ENCODE results near the gene SLC19A1.

The SLC19A1 gene

GRCh38 chr21:45580181-45580575, 37.9 kb upstream of the SLC19A1 start:
- ATAC-seq: no peak
- no peaks in the 10 kb centered on the region for H3K36me3 Mint-ChIP-seq (ENCODE audit: low read depth)
- no peak overlapping the region for H3K4me3 Mint-ChIP-seq
- no peaks in the 10 kb centered on the region for H3K4me1 Mint-ChIP-seq
- no peaks in the 10 kb centered on the region for H3K9me3 Mint-ChIP-seq
- DNase-seq: no peak
- no peak overlapping the region for H3K27ac Mint-ChIP-seq
- H3K27me3 Mint-ChIP-seq: no peaks in the 10 kb centered on the region

GRCh38 chr21:45579383-45580180, 37.3 kb upstream of the SLC19A1 start:
- ATAC-seq (no peak), DNase-seq (no peak)
- H3K4me1 Mint-ChIP-seq: no peaks in the 10 kb centered on the region
- H3K4me3 Mint-ChIP-seq: no peak overlapping the region
- no peaks in the 10 kb centered on the region for H3K27me3 Mint-ChIP-seq
- H3K9me3 Mint-ChIP-seq: no peaks in the 10 kb centered on the region
- H3K36me3 Mint-ChIP-seq (ENCODE audit: low read depth): no peaks in the 10 kb centered on the region
- no peak overlapping the region for H3K27ac Mint-ChIP-seq

- Mint-ChIP-seq H3K4me3 (no peak overlapping the region), H3K4me1 (no peaks in the 10 kb centered on the region), H3K27me3 (no peaks in the 10 kb centered on the region), H3K36me3 (ENCODE audit: low read depth) (no peaks in the 10 kb centered on the region), H3K9me3 (no peaks in the 10 kb centered on the region), H3K27ac (no peak overlapping the region)
- ATAC-seq (no peak), DNase-seq (no peak)
These were observed 36.7 kb upstream of the SLC19A1 start for GRCh38 chr21:45578811-45579381.

GRCh38 chr21:45578176-45578801, 36.0 kb upstream of the SLC19A1 start:
- Mint-ChIP-seq H3K27ac (no peak overlapping the region), H3K4me1 (no peaks in the 10 kb centered on the region), H3K36me3 (ENCODE audit: low read depth) (no peaks in the 10 kb centered on the region), H3K27me3 (no peaks in the 10 kb centered on the region), H3K4me3 (no peak overlapping the region), H3K9me3 (no peaks in the 10 kb centered on the region)
- no peak for ATAC-seq
- DNase-seq: no peak

- Mint-ChIP-seq H3K27ac (no peak overlapping the region), H3K36me3 (ENCODE audit: low read depth) (no peaks in the 10 kb centered on the region), H3K4me1 (no peaks in the 10 kb centered on the region), H3K27me3 (no peaks in the 10 kb centered on the region), H3K9me3 (no peaks in the 10 kb centered on the region), H3K4me3 (no peak overlapping the region)
- ATAC-seq (no peak), DNase-seq (no peak)
These were observed 35.5 kb upstream of the SLC19A1 start for GRCh38 chr21:45577801-45578175.

- H3K4me1 Mint-ChIP-seq: no peaks in the 10 kb centered on the region
- H3K9me3 Mint-ChIP-seq: no peaks in the 10 kb centered on the region
- ATAC-seq (no peak), DNase-seq (no peak)
- H3K36me3 Mint-ChIP-seq (ENCODE audit: low read depth): no peaks in the 10 kb centered on the region
- no peak overlapping the region for H3K4me3 Mint-ChIP-seq
- H3K27ac Mint-ChIP-seq: no peak overlapping the region
- H3K27me3 Mint-ChIP-seq: no peaks in the 10 kb centered on the region
These were observed 34.8 kb upstream of the SLC19A1 start for GRCh38 chr21:45576838-45577737.

GRCh38 chr21:45575993-45576837, 34.0 kb upstream of the SLC19A1 start:
- no peaks in the 10 kb centered on the region for H3K4me1 Mint-ChIP-seq
- H3K4me3 Mint-ChIP-seq: no peak overlapping the region
- no peaks in the 10 kb centered on the region for H3K9me3 Mint-ChIP-seq
- peak; percentile 7 for ATAC-seq
- no peaks in the 10 kb centered on the region for H3K27me3 Mint-ChIP-seq
- no peak overlapping the region for H3K27ac Mint-ChIP-seq
- H3K36me3 Mint-ChIP-seq (ENCODE audit: low read depth): no peaks in the 10 kb centered on the region
- DNase-seq: no peak

GRCh38 chr21:45575304-45575992, 33.2 kb upstream of the SLC19A1 start:
- Mint-ChIP-seq H3K9me3 (no peaks in the 10 kb centered on the region), H3K27me3 (no peaks in the 10 kb centered on the region), H3K27ac (no peak overlapping the region), H3K36me3 (ENCODE audit: low read depth) (no peaks in the 10 kb centered on the region), H3K4me1 (no peaks in the 10 kb centered on the region), H3K4me3 (no peak overlapping the region)
- DNase-seq (no peak), ATAC-seq (no peak)

GRCh38 chr21:45574691-45575090, 32.5 kb upstream of the SLC19A1 start:
- ATAC-seq (no peak), DNase-seq (no peak)
- Mint-ChIP-seq H3K27me3 (no peaks in the 10 kb centered on the region), H3K9me3 (no peaks in the 10 kb centered on the region), H3K4me3 (no peak overlapping the region), H3K36me3 (ENCODE audit: low read depth) (no peaks in the 10 kb centered on the region), H3K4me1 (no peaks in the 10 kb centered on the region), H3K27ac (no peak overlapping the region)

GRCh38 chr21:45574081-45574501, 31.9 kb upstream of the SLC19A1 start:
- Mint-ChIP-seq H3K4me3 (no peak overlapping the region), H3K27ac (no peak overlapping the region)

GRCh38 chr21:45573452-45574035, 31.3 kb upstream of the SLC19A1 start:
- Mint-ChIP-seq H3K36me3 (ENCODE audit: low read depth) (no peaks in the 10 kb centered on the region), H3K4me1 (no peaks in the 10 kb centered on the region), H3K4me3 (no peak overlapping the region), H3K9me3 (no peaks in the 10 kb centered on the region), H3K27me3 (no peaks in the 10 kb centered on the region), H3K27ac (no peak overlapping the region)
- ATAC-seq (no peak), DNase-seq (no peak)

More at GRCh38 chr21:45574081-45574501, 31.9 kb upstream of the SLC19A1 start:
- no peaks in the 10 kb centered on the region for H3K4me1 Mint-ChIP-seq
- no peaks in the 10 kb centered on the region for H3K36me3 Mint-ChIP-seq (ENCODE audit: low read depth)
- ATAC-seq (no peak), DNase-seq (no peak)
- no peaks in the 10 kb centered on the region for H3K27me3 Mint-ChIP-seq
- no peaks in the 10 kb centered on the region for H3K9me3 Mint-ChIP-seq

GRCh38 chr21:45572783-45573451, 30.7 kb upstream of the SLC19A1 start:
- no peaks in the 10 kb centered on the region for H3K27me3 Mint-ChIP-seq
- H3K27ac Mint-ChIP-seq: no peak overlapping the region
- no peak for DNase-seq
- H3K36me3 Mint-ChIP-seq (ENCODE audit: low read depth): no peaks in the 10 kb centered on the region
- H3K4me1 Mint-ChIP-seq: no peaks in the 10 kb centered on the region
- no peaks in the 10 kb centered on the region for H3K9me3 Mint-ChIP-seq
- H3K4me3 Mint-ChIP-seq: no peak overlapping the region
- no peak for ATAC-seq

GRCh38 chr21:45572231-45572630, 30.0 kb upstream of the SLC19A1 start:
- H3K4me1 Mint-ChIP-seq: no peaks in the 10 kb centered on the region
- no peaks in the 10 kb centered on the region for H3K36me3 Mint-ChIP-seq (ENCODE audit: low read depth)

More at GRCh38 chr21:45572231-45572630, 30.0 kb upstream of the SLC19A1 start:
- no peaks in the 10 kb centered on the region for H3K9me3 Mint-ChIP-seq
- no peaks in the 10 kb centered on the region for H3K27me3 Mint-ChIP-seq
- no peak for ATAC-seq
- no peak for DNase-seq
- no peak overlapping the region for H3K4me3 Mint-ChIP-seq
- no peak overlapping the region for H3K27ac Mint-ChIP-seq

Data from activated naive CD8-positive, alpha-beta T cell treated with anti-CD3 and anti-CD28 coated beads, Interleukin-2, amount 50 U/mL, for 24 hours (primary cell).